ENCODE data around the gene VCL. TPM values are rescaled to one million over a fixed set of nuclear protein-coding genes. Genes with fewer than 3 reads are reported as not detected.

VCL gene
- total and polyA plus RNA-seq, 9 of the 15 experiments (the other 6 are each of a cell fraction or from before 2014, with no cell fraction given) = 29.8 to 186 (median 76.4) TPM

DNA sequence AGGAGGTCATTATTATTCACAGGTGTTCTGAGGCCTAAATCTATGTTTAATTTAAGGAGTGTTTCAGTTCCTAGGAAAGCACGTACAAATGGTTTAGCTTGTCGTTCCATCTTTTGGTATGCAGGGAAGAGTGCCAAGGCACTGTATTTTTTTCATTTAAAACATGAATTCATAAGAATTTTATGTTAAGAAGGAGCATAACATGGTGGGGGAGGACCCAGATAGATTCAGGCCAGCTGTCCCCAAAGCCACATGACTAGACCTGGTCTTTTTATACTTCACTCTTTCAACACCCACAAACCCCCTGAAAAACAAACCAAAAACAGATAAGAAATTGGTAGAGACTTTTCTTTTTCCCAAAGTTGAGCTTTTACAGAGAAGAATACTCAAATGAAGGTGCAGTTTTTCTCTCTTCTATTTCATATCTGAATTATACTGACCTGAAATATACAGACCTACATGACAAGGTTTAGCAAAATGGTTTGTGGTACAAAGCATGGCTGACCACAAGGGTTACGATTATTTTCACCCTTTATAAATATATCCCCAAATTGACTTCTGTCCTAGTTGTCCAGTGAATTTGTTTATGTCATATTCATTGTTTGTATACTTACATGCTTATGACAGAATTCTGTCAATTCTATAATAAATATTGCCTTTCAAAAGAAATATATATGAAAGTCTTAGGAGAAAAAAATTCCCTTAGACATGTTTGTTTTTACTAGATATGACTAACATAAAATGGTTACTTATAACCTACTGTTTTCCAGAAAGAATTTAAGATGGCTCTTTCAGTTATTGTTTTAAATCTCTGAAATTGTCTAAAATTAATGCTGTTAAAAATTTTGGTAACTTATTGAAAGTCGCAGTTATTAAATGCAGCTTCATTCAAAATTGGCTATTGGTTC, 81.4 kb downstream of the VCL start (continued):
- no peak for TF ChIP-seq ZNF830 (CRISPR knock-in tag; IDR thresholded peaks at IDR 0.05)
- no peak for TF ChIP-seq SRSF7 (optimal IDR thresholded peaks at IDR 0.05; ENCODE audit: low read depth, low read length)
- no peak for TF ChIP-seq BHLHE40 (IDR thresholded peaks at IDR 0.05; ENCODE audit: low read length)
- TF ChIP-seq MAFF (IDR thresholded peaks at IDR 0.05; ENCODE audit: low read length) = no peak

DNA sequence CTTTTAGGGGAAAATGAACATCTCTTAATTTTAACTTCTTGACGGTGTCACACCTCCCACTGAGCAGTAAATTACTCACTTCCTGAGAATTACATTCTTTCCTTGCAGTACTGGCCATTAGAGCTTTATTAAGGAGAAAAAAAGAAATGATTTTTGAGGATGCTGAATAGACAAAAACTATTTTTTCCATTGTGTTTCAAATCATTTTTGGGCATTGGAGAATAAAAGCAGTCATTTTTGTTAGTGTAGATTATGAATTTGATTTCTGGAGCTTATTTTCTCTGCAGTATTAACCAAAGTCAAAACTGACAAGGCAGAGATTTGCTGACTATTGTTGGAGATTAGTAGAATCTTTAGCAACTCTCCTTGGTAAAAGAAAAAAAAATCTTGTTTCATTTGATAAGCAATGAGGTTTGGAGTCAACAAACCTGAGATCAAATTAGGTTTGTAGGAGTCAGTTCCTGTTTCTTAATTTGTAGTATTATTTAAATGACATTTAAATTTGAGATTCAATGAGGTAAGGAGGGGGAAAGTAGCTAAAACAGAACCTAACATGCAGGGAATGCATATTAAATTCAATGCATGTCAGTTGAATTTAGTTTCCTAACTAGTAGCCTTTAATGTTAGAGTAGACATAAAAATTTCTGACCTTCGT, 82.1 kb downstream of the VCL start:
- Histone ChIP-seq H3K27ac (ENCODE audit: extremely low read depth, low read depth, low read length) (peak overlapping the region; percentile 1; the same call in 1 of the 3 replicates), H3K4me3 (no peak overlapping the region), H3K4me2 (ENCODE audit: insufficient read depth, low read length) (no peak overlapping the region), H3K36me3 (ENCODE audit: control insufficient read depth, insufficient read depth, low read length) (peaks cover 61% of the 10 kb centered on the region), H4K20me1 (replicated peaks; ENCODE audit: control insufficient read depth, insufficient read depth, low read length) (no peaks in the 10 kb centered on the region), H3K79me2 (ENCODE audit: control insufficient read depth, insufficient read depth, low read length) (no peaks in the 10 kb centered on the region), H2AFZ (ENCODE audit: low read depth, low read length) (no peak overlapping the region), H3K9ac (ENCODE audit: insufficient read depth in 1 of 2, low read depth in 2 of 2, low read length in 2 of 2) (no peak overlapping the region), H3K27me3 (ENCODE audit: control insufficient read depth in 2 of 2, insufficient read depth in 2 of 2, low read length in 2 of 2) (no peaks in the 10 kb centered on the region), H3K9me1 (ENCODE audit: control insufficient read depth, insufficient read depth, low read length) (no peaks in the 10 kb centered on the region), H3K9me3 (replicated peaks; ENCODE audit: control insufficient read depth, insufficient read depth, low read depth, low read length) (no peaks in the 10 kb centered on the region), H3K4me1 (replicated peaks in 1 of 2; ENCODE audit: control insufficient read depth in 2 of 2, insufficient read depth in 2 of 2, low read length in 2 of 2) (peaks cover 0 to 15% of the 10 kb centered on the region in 2 experiments; a peak in 1 of 5 replicates)
- no peak for FAIRE-seq
- intact Hi-C loops (cut with micrococcal nuclease) = loop anchor here (2.0 to 5.0 kb wide), 2 partner anchors 83 to 139 kb away; partner anchors contain the start of gene VCL
- in situ Hi-C loops (cut with MboI) = loop anchor here (5.0 kb wide), 1 partner anchor 193 kb away; no protein-coding TSS in a partner anchor
- no peak for ATAC-seq
- WGBS (ENCODE audit: insufficient coverage, low coverage, missing lambda C conversion rate) = 50% methylated on average over 2 of the region's 2 CpGs
- no peak for TF ChIP-seq LARP7 (IDR thresholded peaks at IDR 0.05)
- TF ChIP-seq, protein P1, sequence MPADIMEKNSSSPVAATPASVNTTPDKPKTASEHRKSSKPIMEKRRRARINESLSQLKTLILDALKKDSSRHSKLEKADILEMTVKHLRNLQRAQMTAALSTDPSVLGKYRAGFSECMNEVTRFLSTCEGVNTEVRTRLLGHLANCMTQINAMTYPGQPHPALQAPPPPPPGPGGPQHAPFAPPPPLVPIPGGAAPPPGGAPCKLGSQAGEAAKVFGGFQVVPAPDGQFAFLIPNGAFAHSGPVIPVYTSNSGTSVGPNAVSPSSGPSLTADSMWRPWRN (IDR thresholded peaks at IDR 0.05; ENCODE audit: low read depth) = no peak
- TF ChIP-seq C11orf30 (IDR thresholded peaks at IDR 0.05; ENCODE audit: low read depth) = peak; percentile 81
- TF ChIP-seq MAFG (tag; conservative IDR thresholded peaks at IDR 0.05) = peak; percentile 35; the same call in 1 of the 2 replicates
- 0 out of 2 replicates have a peak, but pooled peaks have one; percentile 16 for TF ChIP-seq POLR2G (IDR thresholded peaks at IDR 0.05; ENCODE audit: low read depth, low read length)
- 0 out of 2 replicates have a peak, but pooled peaks have one; percentile 2 for TF ChIP-seq FOSL1 (tag; conservative IDR thresholded peaks at IDR 0.05)
- peak; percentile 57; the same call in 1 of the 2 replicates for TF ChIP-seq MAFF (IDR thresholded peaks at IDR 0.05; ENCODE audit: low read length)
- peak; percentile 90 for TF ChIP-seq ZNF316 (IDR thresholded peaks at IDR 0.05)
- TF ChIP-seq CAMTA2 (CRISPR knock-in tag; conservative IDR thresholded peaks at IDR 0.05) = no peak
- TF ChIP-seq, protein P2, sequence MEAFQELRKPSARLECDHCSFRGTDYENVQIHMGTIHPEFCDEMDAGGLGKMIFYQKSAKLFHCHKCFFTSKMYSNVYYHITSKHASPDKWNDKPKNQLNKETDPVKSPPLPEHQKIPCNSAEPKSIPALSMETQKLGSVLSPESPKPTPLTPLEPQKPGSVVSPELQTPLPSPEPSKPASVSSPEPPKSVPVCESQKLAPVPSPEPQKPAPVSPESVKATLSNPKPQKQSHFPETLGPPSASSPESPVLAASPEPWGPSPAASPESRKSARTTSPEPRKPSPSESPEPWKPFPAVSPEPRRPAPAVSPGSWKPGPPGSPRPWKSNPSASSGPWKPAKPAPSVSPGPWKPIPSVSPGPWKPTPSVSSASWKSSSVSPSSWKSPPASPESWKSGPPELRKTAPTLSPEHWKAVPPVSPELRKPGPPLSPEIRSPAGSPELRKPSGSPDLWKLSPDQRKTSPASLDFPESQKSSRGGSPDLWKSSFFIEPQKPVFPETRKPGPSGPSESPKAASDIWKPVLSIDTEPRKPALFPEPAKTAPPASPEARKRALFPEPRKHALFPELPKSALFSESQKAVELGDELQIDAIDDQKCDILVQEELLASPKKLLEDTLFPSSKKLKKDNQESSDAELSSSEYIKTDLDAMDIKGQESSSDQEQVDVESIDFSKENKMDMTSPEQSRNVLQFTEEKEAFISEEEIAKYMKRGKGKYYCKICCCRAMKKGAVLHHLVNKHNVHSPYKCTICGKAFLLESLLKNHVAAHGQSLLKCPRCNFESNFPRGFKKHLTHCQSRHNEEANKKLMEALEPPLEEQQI (IDR thresholded peaks at IDR 0.05) = no peak
- TF ChIP-seq, protein P3, sequence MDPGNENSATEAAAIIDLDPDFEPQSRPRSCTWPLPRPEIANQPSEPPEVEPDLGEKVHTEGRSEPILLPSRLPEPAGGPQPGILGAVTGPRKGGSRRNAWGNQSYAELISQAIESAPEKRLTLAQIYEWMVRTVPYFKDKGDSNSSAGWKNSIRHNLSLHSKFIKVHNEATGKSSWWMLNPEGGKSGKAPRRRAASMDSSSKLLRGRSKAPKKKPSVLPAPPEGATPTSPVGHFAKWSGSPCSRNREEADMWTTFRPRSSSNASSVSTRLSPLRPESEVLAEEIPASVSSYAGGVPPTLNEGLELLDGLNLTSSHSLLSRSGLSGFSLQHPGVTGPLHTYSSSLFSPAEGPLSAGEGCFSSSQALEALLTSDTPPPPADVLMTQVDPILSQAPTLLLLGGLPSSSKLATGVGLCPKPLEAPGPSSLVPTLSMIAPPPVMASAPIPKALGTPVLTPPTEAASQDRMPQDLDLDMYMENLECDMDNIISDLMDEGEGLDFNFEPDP (CRISPR knock-in tag; IDR thresholded peaks at IDR 0.05) = no peak
- 0 out of 4 replicates have a peak, but pooled peaks of 1 of the 2 experiments have one; percentile 12 for TF ChIP-seq KDM1A (IDR thresholded peaks at IDR 0.05)
- BruUV-seq (replicated peaks) = no TSS peak
- ChIA-PET CTCF (ENCODE audit: low intra/inter-chr PET ratio) (interaction anchor here (0.6 to 2.3 kb wide), 4 partner anchors 123 to 304 kb away, joined by 3 to 20 read pairs (median 10); no protein-coding TSS in a partner anchor), POLR2A (interaction anchor here (0.6 to 1.9 kb wide), 8 partner anchors 9 to 164 kb away, joined by 3 to 5 read pairs (median 3); no protein-coding TSS in a partner anchor)
- no peak for DNase-seq (ENCODE audit: extremely low read depth in 1 of 4, low spot score in 3 of 4)

Data from K562 (cell line).